Smooth muscle cell (in vitro differentiated cells): Measurements from ENCODE around the gene FOSB. TPM values are rescaled to one million over a fixed set of nuclear protein-coding genes. Genes with fewer than 3 reads are reported as not detected.
A peak's percentile ranks its signal among the peaks of the same experiment; 100 is the strongest.

Experiments
- DNase-seq: peaks from one replicate; lab custom pipeline; 2025; ENCODE audit not compliant: unreplicated experiment; lab: John Stamatoyannopoulos, UW
- H2AFZ ChIP-seq: fragments of 200-600 bp; sonication (generic); 2 replicates; pipeline ENCODE4 v1.6.0; 2016; ENCODE audit warnings: antibody characterized with exemption, low read depth, mild to moderate bottlenecking
- H3F3A ChIP-seq: fragments of 200-600 bp; sonication (generic); 2 replicates; pipeline ENCODE4 v1.6.0; 2017; ENCODE audit warnings: antibody characterized with exemption, low read depth
- H3K27ac ChIP-seq: fragments of 200-600 bp; sonication (generic); 2 replicates; pipeline ENCODE4 v1.5.1; 2016; ENCODE audit warnings: low read depth, mild to moderate bottlenecking
- H3K27me3 ChIP-seq: fragments of 200-600 bp; sonication (generic); 2 replicates; pipeline ENCODE4 v1.6.1; 2016; ENCODE audit warnings: low read depth, mild to moderate bottlenecking
- H3K36me3 ChIP-seq: fragments of 200-600 bp; sonication (generic); 2 replicates; pipeline ENCODE4 v1.5.1; 2016; ENCODE audit warnings: low read depth
- H3K4me1 ChIP-seq: fragments of 200-600 bp; sonication (generic); 2 replicates; pipeline ENCODE4 v1.5.1; 2016; ENCODE audit warnings: low read depth
- H3K4me2 ChIP-seq: fragments of 200-600 bp; sonication (generic); 2 replicates; pipeline ENCODE4 v1.6.0; 2016; ENCODE audit warnings: mild to moderate bottlenecking
- H3K4me3 ChIP-seq: fragments of 200-600 bp; sonication (generic); 2 replicates; pipeline ENCODE4 v1.5.1; 2016; ENCODE audit warnings: mild to moderate bottlenecking
- H3K79me2 ChIP-seq: fragments of 200-600 bp; sonication (generic); 2 replicates; pipeline ENCODE4 v1.6.0; 2016; ENCODE audit warnings: low read depth, mild to moderate bottlenecking
- H3K9ac ChIP-seq: fragments of 200-600 bp; sonication (generic); 2 replicates; pipeline ENCODE4 v1.6.0; 2016; ENCODE audit warnings: low read depth
- H3K9me3 ChIP-seq: fragments of 200-600 bp; sonication (generic); replicated peaks from 2 replicates; pipeline ENCODE4 v1.5.1; 2016; ENCODE audit warnings: low read depth
- H4K20me1 ChIP-seq: fragments of 200-600 bp; sonication (generic); 2 replicates; pipeline ENCODE4 v1.6.0; 2016; ENCODE audit warnings: low read depth
- WGBS: methylation state at CpG from one replicate; pipeline ENCODE4 v1.1.7; 2016; ENCODE audit warnings: low lambda C conversion rate; 5-methylcytosine and 5-hydroxymethylcytosine counted together
- polyA plus RNA-seq: library from polyadenylated mRNA; unstranded; fragments of >200 nt; fragmentation: Nextera tagmentation; extraction: Ambion mirVana; gene quantifications from 2 replicates; pipeline ENCODE4 v1.2.1, GENCODE V29; 2016
- total RNA-seq: library from RNA; depleted of rRNA; stranded (reverse); fragments of >200 nt; gene quantifications from 2 replicates; pipeline ENCODE4 v1.2.3, GENCODE V29; 2014
- TF ChIP-seq, protein P1 (sequence below): fragments of 200-600 bp; sonication (generic); IDR thresholded peaks from 2 replicates; pipeline ENCODE4 v1.5.1; 2017; ENCODE audit warnings: borderline replicate concordance, mild to moderate bottlenecking, antibody characterized with exemption; ENCODE audit not compliant: insufficient read depth, poor library complexity, severe bottlenecking

Gene FOSB
- total and polyA plus RNA-seq, 2 experiments from 2014 or later: 178 to 186 TPM

DNA sequence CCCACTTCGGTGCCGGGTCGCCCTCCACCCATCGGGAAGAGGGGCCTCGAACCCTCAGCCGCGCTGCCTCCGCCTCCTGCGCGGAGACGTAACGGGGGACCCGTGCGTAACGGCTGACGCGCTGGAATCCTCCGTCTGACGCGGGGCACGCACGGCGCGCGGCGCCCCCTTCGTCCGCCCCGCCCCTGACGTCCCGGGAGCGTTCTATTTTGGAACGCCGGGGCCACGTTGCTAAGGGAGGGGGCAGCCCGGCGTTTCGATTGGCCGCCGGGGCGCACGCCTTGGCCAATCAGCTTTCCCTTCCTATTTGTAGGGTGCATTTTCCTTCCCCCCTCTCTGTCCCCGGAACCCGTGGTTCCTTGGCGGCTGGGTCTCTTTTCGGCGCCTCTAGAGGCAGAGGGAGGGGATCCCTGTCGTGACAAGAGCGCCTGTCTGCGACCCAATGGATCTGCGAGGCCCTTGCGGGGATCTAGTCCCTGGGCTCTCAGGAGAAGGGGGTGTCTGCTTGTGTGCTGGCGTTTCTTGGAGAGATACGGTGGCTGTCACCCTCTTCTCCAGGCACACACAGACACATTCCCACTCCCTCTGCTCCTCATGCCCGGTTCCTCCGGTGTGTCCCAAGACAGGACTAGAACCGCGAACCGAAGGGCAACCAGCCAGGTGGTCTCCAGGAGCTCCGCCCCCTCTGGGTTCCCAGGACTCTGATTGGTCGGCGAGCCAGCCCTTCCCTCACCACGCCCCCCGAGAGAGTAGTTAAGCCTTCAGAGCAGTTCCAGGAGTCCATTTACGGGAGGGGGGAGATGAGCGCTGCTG, 1.5 kb downstream of the FOSB start:
- peak overlapping the region; percentile 97 for H3K4me3 ChIP-seq
- H3K27me3 ChIP-seq: no peaks in the 10 kb centered on the region
- TF ChIP-seq, protein P1, sequence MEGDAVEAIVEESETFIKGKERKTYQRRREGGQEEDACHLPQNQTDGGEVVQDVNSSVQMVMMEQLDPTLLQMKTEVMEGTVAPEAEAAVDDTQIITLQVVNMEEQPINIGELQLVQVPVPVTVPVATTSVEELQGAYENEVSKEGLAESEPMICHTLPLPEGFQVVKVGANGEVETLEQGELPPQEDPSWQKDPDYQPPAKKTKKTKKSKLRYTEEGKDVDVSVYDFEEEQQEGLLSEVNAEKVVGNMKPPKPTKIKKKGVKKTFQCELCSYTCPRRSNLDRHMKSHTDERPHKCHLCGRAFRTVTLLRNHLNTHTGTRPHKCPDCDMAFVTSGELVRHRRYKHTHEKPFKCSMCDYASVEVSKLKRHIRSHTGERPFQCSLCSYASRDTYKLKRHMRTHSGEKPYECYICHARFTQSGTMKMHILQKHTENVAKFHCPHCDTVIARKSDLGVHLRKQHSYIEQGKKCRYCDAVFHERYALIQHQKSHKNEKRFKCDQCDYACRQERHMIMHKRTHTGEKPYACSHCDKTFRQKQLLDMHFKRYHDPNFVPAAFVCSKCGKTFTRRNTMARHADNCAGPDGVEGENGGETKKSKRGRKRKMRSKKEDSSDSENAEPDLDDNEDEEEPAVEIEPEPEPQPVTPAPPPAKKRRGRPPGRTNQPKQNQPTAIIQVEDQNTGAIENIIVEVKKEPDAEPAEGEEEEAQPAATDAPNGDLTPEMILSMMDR: no peak
- H2AFZ ChIP-seq: no peak overlapping the region
- peaks cover 53% of the 10 kb centered on the region for H4K20me1 ChIP-seq
- no peaks in the 10 kb centered on the region for H3K9me3 ChIP-seq
- WGBS: 1% methylated on average over 60 of the region's 66 CpGs
- H3K4me2 ChIP-seq: peak overlapping the region; percentile 99
- peak overlapping the region; percentile 100 for H3K9ac ChIP-seq
- H3K36me3 ChIP-seq: peaks cover 8% of the 10 kb centered on the region
- peaks cover 5% of the 10 kb centered on the region for H3K79me2 ChIP-seq
- peak overlapping the region; percentile 99 for H3K27ac ChIP-seq
- no peaks in the 10 kb centered on the region for H3F3A ChIP-seq
- peaks cover 6% of the 10 kb centered on the region for H3K4me1 ChIP-seq
- no peak for DNase-seq

DNA sequence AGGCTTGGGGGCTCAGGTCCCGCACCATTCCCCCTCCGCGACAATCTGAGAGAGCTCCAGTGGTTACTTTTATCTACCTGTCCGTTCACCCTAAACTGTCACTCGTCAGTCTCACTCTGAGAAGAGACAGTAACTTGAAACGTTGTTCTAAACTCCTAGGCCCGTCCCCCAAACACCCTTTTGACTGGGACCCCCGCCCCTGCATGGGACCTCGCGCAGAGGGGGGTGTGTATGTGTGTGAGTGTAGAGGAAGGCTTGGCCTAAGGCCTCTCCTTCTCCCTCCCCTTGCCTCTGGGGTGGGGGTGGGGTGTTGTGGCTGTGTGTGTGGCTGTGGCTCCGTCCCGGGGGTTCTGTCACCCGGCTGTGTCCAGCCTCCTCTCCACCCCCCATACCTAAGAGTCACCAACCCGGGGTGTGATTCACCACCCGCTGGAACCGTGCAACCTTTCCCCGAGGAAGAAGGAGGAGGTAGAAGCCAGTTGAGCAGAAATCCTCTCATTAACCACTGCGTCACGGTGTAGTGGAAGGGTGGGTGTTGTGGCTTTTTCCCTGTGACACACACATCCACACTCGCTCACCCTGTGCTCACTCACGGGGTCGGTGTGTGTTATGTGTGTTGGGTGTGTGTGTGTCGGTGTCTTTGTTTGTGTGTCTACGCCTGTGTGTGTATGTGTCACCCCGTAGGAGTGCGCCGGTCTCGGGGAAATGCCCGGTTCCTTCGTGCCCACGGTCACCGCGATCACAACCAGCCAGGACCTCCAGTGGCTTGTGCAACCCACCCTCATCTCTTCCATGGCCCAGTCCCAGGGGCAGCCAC, 2.4 kb downstream of the FOSB start:
- Histone ChIP-seq H3K79me2 (peaks cover 5% of the 10 kb centered on the region), H3K4me1 (peaks cover 6% of the 10 kb centered on the region), H4K20me1 (peaks cover 53% of the 10 kb centered on the region), H3K27me3 (no peaks in the 10 kb centered on the region), H3K4me2 (peak overlapping the region; percentile 99), H3K9me3 (no peaks in the 10 kb centered on the region), H3K36me3 (peaks cover 8% of the 10 kb centered on the region), H2AFZ (no peak overlapping the region), H3K9ac (peak overlapping the region; percentile 100), H3F3A (no peaks in the 10 kb centered on the region), H3K27ac (peak overlapping the region; percentile 99), H3K4me3 (peak overlapping the region; percentile 97)
- TF ChIP-seq, protein P1: no peak
- WGBS: 40% methylated on average over 33 of the region's 33 CpGs
- no peak for DNase-seq

DNA sequence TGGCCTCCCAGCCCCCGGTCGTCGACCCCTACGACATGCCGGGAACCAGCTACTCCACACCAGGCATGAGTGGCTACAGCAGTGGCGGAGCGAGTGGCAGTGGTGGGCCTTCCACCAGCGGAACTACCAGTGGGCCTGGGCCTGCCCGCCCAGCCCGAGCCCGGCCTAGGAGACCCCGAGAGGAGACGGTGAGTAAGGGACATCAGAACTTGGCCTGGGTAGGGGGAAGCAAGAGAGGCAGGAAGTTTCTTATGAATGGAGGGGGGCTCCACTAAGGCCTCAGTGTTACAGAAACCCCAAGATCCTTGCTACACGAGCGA, 2.9 kb downstream of the FOSB start:
- no peak for DNase-seq
- peaks cover 53% of the 10 kb centered on the region for H4K20me1 ChIP-seq
- peak overlapping the region; percentile 99 for H3K27ac ChIP-seq
- H3K9ac ChIP-seq: peak overlapping the region; percentile 100
- TF ChIP-seq, protein P1: no peak
- peak overlapping the region; percentile 97 for H3K4me3 ChIP-seq
- H3K27me3 ChIP-seq: no peaks in the 10 kb centered on the region
- peaks cover 6% of the 10 kb centered on the region for H3K4me1 ChIP-seq
- no peak overlapping the region for H2AFZ ChIP-seq
- no peaks in the 10 kb centered on the region for H3F3A ChIP-seq
- peaks cover 8% of the 10 kb centered on the region for H3K36me3 ChIP-seq
- peaks cover 5% of the 10 kb centered on the region for H3K79me2 ChIP-seq
- 97% methylated on average over 15 of the region's 15 CpGs for WGBS
- H3K9me3 ChIP-seq: no peaks in the 10 kb centered on the region
- H3K4me2 ChIP-seq: peak overlapping the region; percentile 99
